Cardiac fibroblast (primary cell): Measurements from ENCODE around the gene TSPAN3.

ENCODE experiments used
- DNase-seq, 2 donors: peaks; one replicate each; pipeline versions ENCODE4 v3.0.0 to v3.0.0-alpha.2; 2010; ENCODE audit warnings: low read depth in 2 of 2
- H3K4me3 ChIP-seq, 2 donors: replicated peaks in 1 of 2; 1 replicate in 1 of 2; 2 replicates in 1 of 2; pipeline ENCODE4 v1.5.1; 2011; ENCODE audit warnings: low read depth in 2 of 2, low read length in 2 of 2, mild to moderate bottlenecking in 2 of 2, moderate library complexity in 1 of 2
- CTCF ChIP-seq: IDR thresholded peaks from one replicate; pipeline ENCODE4 v1.5.1; 2011; ENCODE audit warnings: low read depth, mild to moderate bottlenecking, low read length, inconsistent platforms

TSPAN3 gene

GRCh38 chr15:77087213-77087612 is 16.3 kb upstream of the TSPAN3 start:
- TF ChIP-seq CTCF: no peak
- no peak for DNase-seq
- H3K4me3 ChIP-seq: no peak overlapping the region

- no peak overlapping the region for H3K4me3 ChIP-seq
- no peak for TF ChIP-seq CTCF
- peak; percentile 37 to 52 for DNase-seq
Measured at GRCh38 chr15:77085297-77085696, 14.4 kb upstream of the TSPAN3 start.

GRCh38 chr15:77084436-77084835 is 13.5 kb upstream of the TSPAN3 start:
- DNase-seq: no peak
- no peak for TF ChIP-seq CTCF
- H3K4me3 ChIP-seq: no peak overlapping the region

GRCh38 chr15:77083381-77084160 is 12.7 kb upstream of the TSPAN3 start:
- peak overlapping the region; percentile 17 to 22 for H3K4me3 ChIP-seq
- peak; percentile 59 to 67 for DNase-seq
- no peak for TF ChIP-seq CTCF

- DNase-seq: no peak
- no peak for TF ChIP-seq CTCF
- no peak overlapping the region for H3K4me3 ChIP-seq
Measured at GRCh38 chr15:77081971-77082370, 11.1 kb upstream of the TSPAN3 start.

- peak in 1 of 2 donors; percentile 35 for DNase-seq
- H3K4me3 ChIP-seq: no peak overlapping the region
- TF ChIP-seq CTCF: no peak
Measured at GRCh38 chr15:77076323-77076915, 5.5 kb upstream of the TSPAN3 start.

GRCh38 chr15:77075528-77075927 is 4.6 kb upstream of the TSPAN3 start:
- TF ChIP-seq CTCF: no peak
- DNase-seq: no peak
- no peak overlapping the region for H3K4me3 ChIP-seq
